Transverse colon (tissue), 4 donors: Measurements from ENCODE around the gene IGFBP1. TPM values are rescaled to one million over a fixed set of nuclear protein-coding genes. Genes with fewer than 3 reads are reported as not detected.

ENCODE experiments used
- DNase-seq: peaks from one replicate; pipeline ENCODE4 v3.0.0-alpha.2; 2019
- H3K27ac ChIP-seq, 4 donors: fragments of 200-600 bp; sonication (generic); 2 replicates each; pipeline ENCODE4 v1.5.1; 2016 to 2018; ENCODE audit warnings: inconsistent platforms in 4 of 4
- H3K27me3 ChIP-seq: fragments of 200-600 bp; sonication (generic); 2 replicates; pipeline ENCODE4 v1.5.1; 2017; ENCODE audit warnings: inconsistent platforms
- H3K36me3 ChIP-seq, 4 donors: fragments of 200-600 bp; sonication (generic); 2 replicates each; pipeline ENCODE4 v1.5.1; 2017 to 2019; ENCODE audit warnings: inconsistent platforms in 4 of 4
- H3K4me1 ChIP-seq, 4 donors: fragments of 200-600 bp; sonication (generic); 2 replicates each; pipeline ENCODE4 v1.5.1; 2017 to 2020; ENCODE audit warnings: inconsistent platforms in 4 of 4
- H3K4me3 ChIP-seq, 4 donors: fragments of 200-600 bp; sonication (generic); 1 replicate in 1 of 4; 2 replicates in 3 of 4; pipeline versions ENCODE4 v1.5.1 to v1.6.1; 2017 to 2019; ENCODE audit warnings: inconsistent platforms in 4 of 4
- H3K9me3 ChIP-seq, 2 donors: fragments of 200-600 bp; sonication (generic); 2 replicates each; pipeline ENCODE4 v1.5.1; 2017 to 2019; ENCODE audit warnings: inconsistent platforms in 2 of 2
- EP300 ChIP-seq: sonication (generic); formaldehyde crosslinking; IDR thresholded peaks from one replicate; pipeline ENCODE4 v1.6.1; 2017; ENCODE audit warnings: antibody characterized with exemption, low read depth
- POLR2A ChIP-seq: fragments of 450-650 bp; IDR thresholded peaks from one replicate; pipeline ENCODE4 v1.6.1; 2016; ENCODE audit warnings: antibody characterized with exemption, mild to moderate bottlenecking, moderate library complexity
- POLR2AphosphoS5 ChIP-seq, 3 donors: sonication (generic); formaldehyde crosslinking; IDR thresholded peaks; one replicate each; pipeline ENCODE4 v1.6.1; 2016; ENCODE audit warnings: antibody characterized with exemption in 3 of 3
- WGBS, 2 donors: methylation state at CpG; one replicate each; pipeline ENCODE4 v1.1.5; 2018; ENCODE audit warnings: low coverage in 1 of 2; 5-methylcytosine and 5-hydroxymethylcytosine counted together
- in situ Hi-C, 4 donors: fragments of 200-750 bp; cut with MboI; loops; one replicate each; pipeline versions ENCODE4 v1.15.0 to v1.15.1; 2017; ENCODE audit warnings: low sequenced_read_pairs in 3 of 4, low pct_ligation_motif_present in 1 of 4, low pct_unique_long_range_greater_than_20kb in 1 of 4
- intact Hi-C: fragments of 100-400 bp; cut with DNase I; formaldehyde crosslinking; loops from one replicate; pipeline ENCODE4 v1.15.1; 2023; ENCODE audit warnings: low total_unique reads
- total RNA-seq, 4 donors: library from RNA; depleted of rRNA; stranded (reverse); fragments of >200 nt; gene quantifications; one replicate each; pipeline ENCODE4 v1.1.0, GENCODE V29; 2016
- TF ChIP-seq, protein P1 (sequence below), 5 experiments: fragments of 200-600 bp in 3 of 5; fragments of 450-650 bp in 2 of 5; sonication (generic) in 3 of 5; IDR thresholded peaks; 1 replicate in 2 of 5; 2 replicates in 3 of 5; pipeline ENCODE4 v1.5.1; 2016 to 2017; ENCODE audit warnings: antibody characterized with exemption in 5 of 5, inconsistent platforms in 3 of 5, mild to moderate bottlenecking in 2 of 5, moderate library complexity in 1 of 5

IGFBP1 gene
- total RNA-seq, 4 donors from 2014 or later = not detected

DNA sequence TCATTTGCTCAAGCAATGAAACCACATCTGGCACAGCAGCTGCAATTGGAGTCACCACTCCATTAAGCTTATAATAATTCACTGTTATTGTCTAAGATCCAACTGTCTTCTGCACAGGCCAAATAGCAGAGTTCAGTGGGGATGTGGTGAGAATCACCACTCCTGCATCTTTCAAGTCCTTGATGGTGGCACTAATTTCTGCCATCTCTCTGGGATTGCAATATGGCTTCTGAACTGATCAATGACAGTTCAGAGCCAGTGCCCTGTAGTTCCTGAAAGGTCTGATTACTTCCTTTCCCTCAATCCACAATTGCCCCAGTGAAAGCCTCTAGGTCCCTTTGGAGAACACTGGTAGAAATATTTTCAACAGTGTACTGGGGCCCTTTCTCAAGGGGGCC lies 6.4 kb downstream of the IGFBP1 start:
- Histone ChIP-seq H3K27me3 (peaks cover 26% of the 10 kb centered on the region), H3K9me3 (no peaks in the 10 kb centered on the region), H3K27ac (no peak overlapping the region), H3K4me1 (no peaks in the 10 kb centered on the region), H3K4me3 (no peak overlapping the region), H3K36me3 (no peaks in the 10 kb centered on the region)
- in situ Hi-C loops (no loop called here), intact Hi-C loops (no loop called here)
- TF ChIP-seq, protein P1, sequence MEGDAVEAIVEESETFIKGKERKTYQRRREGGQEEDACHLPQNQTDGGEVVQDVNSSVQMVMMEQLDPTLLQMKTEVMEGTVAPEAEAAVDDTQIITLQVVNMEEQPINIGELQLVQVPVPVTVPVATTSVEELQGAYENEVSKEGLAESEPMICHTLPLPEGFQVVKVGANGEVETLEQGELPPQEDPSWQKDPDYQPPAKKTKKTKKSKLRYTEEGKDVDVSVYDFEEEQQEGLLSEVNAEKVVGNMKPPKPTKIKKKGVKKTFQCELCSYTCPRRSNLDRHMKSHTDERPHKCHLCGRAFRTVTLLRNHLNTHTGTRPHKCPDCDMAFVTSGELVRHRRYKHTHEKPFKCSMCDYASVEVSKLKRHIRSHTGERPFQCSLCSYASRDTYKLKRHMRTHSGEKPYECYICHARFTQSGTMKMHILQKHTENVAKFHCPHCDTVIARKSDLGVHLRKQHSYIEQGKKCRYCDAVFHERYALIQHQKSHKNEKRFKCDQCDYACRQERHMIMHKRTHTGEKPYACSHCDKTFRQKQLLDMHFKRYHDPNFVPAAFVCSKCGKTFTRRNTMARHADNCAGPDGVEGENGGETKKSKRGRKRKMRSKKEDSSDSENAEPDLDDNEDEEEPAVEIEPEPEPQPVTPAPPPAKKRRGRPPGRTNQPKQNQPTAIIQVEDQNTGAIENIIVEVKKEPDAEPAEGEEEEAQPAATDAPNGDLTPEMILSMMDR (IDR thresholded peaks at IDR 0.05) = no peak
- TF ChIP-seq POLR2A = no peak
- no peak for DNase-seq

DNA sequence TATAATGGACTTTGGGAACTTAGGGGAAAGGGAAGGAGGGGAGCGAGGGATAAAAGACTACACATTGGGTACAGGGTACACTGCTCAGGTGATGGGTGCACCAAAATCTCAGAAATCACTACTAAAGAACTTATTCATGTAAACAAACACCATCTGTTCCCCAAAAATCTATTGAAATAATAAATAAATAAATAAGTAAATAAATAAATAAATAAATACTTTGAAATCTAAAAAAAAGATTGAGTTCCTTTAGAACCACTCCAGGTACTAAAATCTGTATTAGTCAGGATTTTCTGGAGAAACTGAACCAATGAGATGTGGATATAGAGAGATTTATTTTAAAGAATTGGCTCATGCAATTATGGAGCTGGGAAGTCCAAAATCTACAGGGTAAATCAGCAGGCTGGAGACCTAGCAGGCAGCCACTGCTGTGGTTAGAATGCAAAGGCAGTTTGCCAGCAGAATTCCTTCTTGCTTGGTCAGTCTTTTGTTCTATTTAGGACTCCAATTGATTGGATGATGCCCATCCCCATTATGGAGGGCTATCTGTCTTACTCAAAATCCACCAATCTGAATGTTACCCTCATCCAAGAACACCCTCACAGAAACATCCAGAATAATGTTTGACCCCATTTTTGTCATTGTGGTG lies 8.9 kb downstream of the IGFBP1 start:
- H3K4me3 ChIP-seq = no peak overlapping the region
- no peaks in the 10 kb centered on the region for H3K36me3 ChIP-seq
- H3K4me1 ChIP-seq = no peaks in the 10 kb centered on the region
- intact Hi-C loops = no loop called here
- TF ChIP-seq POLR2A (no peak), POLR2AphosphoS5 (IDR thresholded peaks at IDR 0.05) (no peak), EP300 (no peak)
- TF ChIP-seq, protein P1 (IDR thresholded peaks at IDR 0.05) = no peak
- H3K27ac ChIP-seq = no peak overlapping the region
- in situ Hi-C loops = no loop called here
- 89 to 100% methylated on average over 1 of the region's 1 CpG for WGBS, 2 donors
- H3K9me3 ChIP-seq = no peaks in the 10 kb centered on the region
- no peak for DNase-seq
- peaks cover 14% of the 10 kb centered on the region for H3K27me3 ChIP-seq

DNA sequence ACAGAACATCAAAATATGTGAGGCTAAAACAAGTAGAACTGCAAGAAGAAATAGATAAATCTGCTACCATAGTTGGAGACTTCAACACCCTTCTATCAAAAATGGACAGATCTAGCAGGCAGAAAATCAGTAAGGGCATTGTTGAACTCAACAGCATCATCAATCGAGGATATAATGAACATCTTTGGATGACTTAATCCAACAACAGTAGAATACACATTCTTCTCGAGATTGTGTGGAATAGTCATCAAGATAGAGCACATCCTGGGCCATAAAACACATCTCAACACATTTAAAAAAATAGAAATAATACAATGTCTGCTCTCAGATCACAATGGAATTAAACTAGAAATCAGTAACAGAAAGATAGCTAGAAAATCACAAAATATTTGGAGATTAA lies 9.9 kb downstream of the IGFBP1 start:
- WGBS, 2 donors = 65 to 72% methylated on average over 2 of the region's 2 CpGs
- H3K27me3 ChIP-seq = peaks cover 14% of the 10 kb centered on the region
- intact Hi-C loops = no loop called here
- H3K27ac ChIP-seq = no peak overlapping the region
- in situ Hi-C loops = no loop called here
- DNase-seq = no peak
- H3K36me3 ChIP-seq = no peaks in the 10 kb centered on the region
- TF ChIP-seq, protein P1 (IDR thresholded peaks at IDR 0.05) = no peak
- TF ChIP-seq POLR2AphosphoS5 (IDR thresholded peaks at IDR 0.05) (no peak), EP300 (no peak), POLR2A (no peak)
- no peak overlapping the region for H3K4me3 ChIP-seq
- H3K9me3 ChIP-seq = no peaks in the 10 kb centered on the region
- no peaks in the 10 kb centered on the region for H3K4me1 ChIP-seq

DNA sequence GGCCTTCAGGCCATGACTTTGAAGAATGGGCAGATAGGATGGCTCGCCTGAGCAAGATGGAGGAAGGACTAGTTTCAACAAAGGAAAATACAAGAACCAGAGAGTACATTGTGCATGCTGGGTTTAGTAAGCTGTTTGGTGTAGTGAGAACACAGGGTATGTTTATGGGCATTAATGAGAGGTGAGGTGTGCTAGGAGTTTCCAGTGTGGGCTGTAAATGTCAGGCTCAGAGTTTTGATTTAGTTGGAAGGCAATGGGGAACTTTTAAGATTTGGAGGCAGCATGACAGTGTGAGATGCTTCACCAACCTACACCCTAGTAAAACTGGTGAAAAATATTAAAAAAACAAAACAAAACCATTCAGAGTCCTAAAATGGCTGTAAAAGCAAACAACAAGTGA lies 13.3 kb downstream of the IGFBP1 start:
- Histone ChIP-seq H3K36me3 (no peaks in the 10 kb centered on the region), H3K27me3 (no peaks in the 10 kb centered on the region), H3K4me1 (no peaks in the 10 kb centered on the region), H3K9me3 (no peaks in the 10 kb centered on the region), H3K27ac (no peak overlapping the region), H3K4me3 (no peak overlapping the region)
- WGBS, 2 donors = 75 to 81% methylated on average over 1 of the region's 1 CpG
- in situ Hi-C loops = loop anchor here in 1 of 4 donors (25.0 kb wide), 1 partner anchor 1286 kb away; no protein-coding TSS in a partner anchor
- intact Hi-C loops = no loop called here
- DNase-seq = no peak
- TF ChIP-seq, protein P1 (IDR thresholded peaks at IDR 0.05) = no peak
- TF ChIP-seq EP300 (no peak), POLR2A (no peak), POLR2AphosphoS5 (IDR thresholded peaks at IDR 0.05) (no peak)
